ENCODE data around the gene GRIK4.

Gene GRIK4

DNA sequence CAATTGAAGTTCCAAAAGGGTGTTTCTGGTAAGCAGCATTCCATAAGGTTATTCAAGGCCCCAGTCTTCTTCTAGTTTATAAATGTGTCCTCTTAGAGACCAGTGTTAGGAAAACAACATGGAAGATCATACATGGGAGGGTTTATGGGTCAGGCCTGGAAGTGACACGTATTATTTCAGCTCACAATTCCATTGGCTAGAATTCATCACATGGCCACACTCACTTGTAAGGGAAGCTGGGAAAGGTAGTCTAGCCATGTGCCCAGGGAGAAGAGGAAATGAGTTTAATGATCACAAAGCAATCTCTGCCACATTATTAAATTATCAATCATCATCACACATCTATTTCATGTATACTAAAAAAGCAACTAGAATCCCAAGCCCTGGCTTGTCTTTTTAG lies 330.6 kb downstream of the GRIK4 start:
- Histone ChIP-seq H3K27me3 (ENCODE audit: insufficient read depth, low read length) (no peaks in the 10 kb centered on the region), H3K9ac (ENCODE audit: low read depth, low read length) (no peak overlapping the region)
- WGBS, result no CpG with 5 or more reads among the region's 1 CpG

DNA sequence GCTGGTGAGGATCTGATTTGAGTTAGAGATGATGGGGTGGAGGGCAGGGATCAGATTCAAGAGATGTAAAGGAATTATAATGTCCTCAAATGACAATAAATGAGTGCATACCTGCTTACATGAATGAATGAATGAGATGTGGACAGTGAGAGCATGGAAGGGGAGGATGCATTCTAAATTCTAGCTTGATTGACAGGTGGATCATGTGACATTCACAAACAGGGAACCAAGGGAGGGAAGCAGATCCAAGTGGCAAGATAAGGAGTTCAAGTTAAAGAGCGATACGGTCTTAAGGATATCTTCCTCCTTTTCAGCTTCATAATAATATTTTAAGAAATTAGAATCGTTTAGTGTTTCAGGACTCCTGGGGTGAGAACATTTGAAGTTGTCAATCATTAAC lies 341.9 kb downstream of the GRIK4 start:
- H3K27me3 ChIP-seq (ENCODE audit: insufficient read depth, low read length), result no peaks in the 10 kb centered on the region
- WGBS, result no CpG with 5 or more reads among the region's 3 CpGs

More for the DNA sequence above, 330.6 kb downstream of the GRIK4 start:
- H3K27ac ChIP-seq (ENCODE audit: low read depth, low read length), result no peak overlapping the region
- H3K4me3 ChIP-seq (ENCODE audit: low read length), result no peak overlapping the region
- no peaks in the 10 kb centered on the region for H3K9me3 ChIP-seq (ENCODE audit: insufficient read depth, low read depth, low read length)
- H3K4me1 ChIP-seq (ENCODE audit: insufficient read depth, low read length), result no peaks in the 10 kb centered on the region
- no peaks in the 10 kb centered on the region for H3K36me3 ChIP-seq (ENCODE audit: insufficient read depth, low read length)

DNA sequence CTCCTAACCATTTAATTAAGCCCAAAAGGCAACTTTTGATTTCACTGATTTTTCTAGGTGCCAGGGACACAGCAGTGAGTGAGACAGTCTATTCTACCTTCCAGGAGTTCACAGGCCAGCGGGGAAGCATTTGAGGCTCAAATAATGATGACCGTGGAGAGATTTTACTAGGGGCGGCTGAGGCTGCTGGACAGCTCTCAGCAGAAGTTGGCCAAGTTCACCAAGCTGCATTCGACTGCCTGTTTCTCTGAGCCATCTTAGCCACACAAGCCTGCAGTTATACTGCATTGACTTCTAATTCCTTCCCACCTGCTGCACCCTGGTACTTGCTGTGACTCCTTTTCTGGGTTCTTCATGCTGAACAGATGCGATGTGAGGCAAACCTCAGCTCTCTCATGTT lies 343.4 kb downstream of the GRIK4 start:
- H3K9me3 ChIP-seq (ENCODE audit: insufficient read depth, low read depth, low read length), result no peaks in the 10 kb centered on the region
- H3K36me3 ChIP-seq (ENCODE audit: insufficient read depth, low read length), result no peaks in the 10 kb centered on the region
- peaks cover 6% of the 10 kb centered on the region; the same call in 1 of the 2 replicates for H3K4me1 ChIP-seq (ENCODE audit: insufficient read depth, low read length)
- no peaks in the 10 kb centered on the region for H3K27me3 ChIP-seq (ENCODE audit: insufficient read depth, low read length)
- 62% methylated on average over 5 of the region's 5 CpGs for WGBS
- H3K9ac ChIP-seq (ENCODE audit: low read depth, low read length), result no peak overlapping the region
- no peak overlapping the region for H3K4me3 ChIP-seq (ENCODE audit: low read length)
- no peak overlapping the region for H3K27ac ChIP-seq (ENCODE audit: low read depth, low read length)

More for the DNA sequence above, 341.9 kb downstream of the GRIK4 start:
- no peaks in the 10 kb centered on the region for H3K36me3 ChIP-seq (ENCODE audit: insufficient read depth, low read length)
- H3K4me1 ChIP-seq (ENCODE audit: insufficient read depth, low read length), result no peaks in the 10 kb centered on the region
- no peak overlapping the region for H3K9ac ChIP-seq (ENCODE audit: low read depth, low read length)
- H3K4me3 ChIP-seq (ENCODE audit: low read length), result no peak overlapping the region
- H3K27ac ChIP-seq (ENCODE audit: low read depth, low read length), result no peak overlapping the region
- no peaks in the 10 kb centered on the region for H3K9me3 ChIP-seq (ENCODE audit: insufficient read depth, low read depth, low read length)

DNA sequence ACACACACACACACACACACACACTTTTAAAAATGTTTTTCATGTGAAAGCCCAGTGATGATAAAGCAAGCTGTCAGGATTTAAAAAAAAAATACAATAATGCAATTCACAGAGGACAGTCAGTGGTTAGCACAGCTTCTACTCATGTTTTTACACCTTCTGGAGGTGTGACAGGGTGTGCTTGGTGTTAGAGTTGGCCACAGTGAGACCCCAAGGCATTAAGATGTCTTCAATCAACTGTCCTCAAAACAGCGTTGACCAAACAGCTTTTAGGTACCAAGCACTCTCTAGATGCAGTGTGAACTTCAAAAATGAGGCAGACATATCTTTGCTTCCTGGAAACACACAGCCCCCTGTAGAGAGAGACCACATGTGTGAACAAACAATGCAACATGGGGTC lies 346.0 kb downstream of the GRIK4 start:
- Histone ChIP-seq H3K27ac (ENCODE audit: low read depth, low read length) (no peak overlapping the region), H3K36me3 (ENCODE audit: insufficient read depth, low read length) (no peaks in the 10 kb centered on the region), H3K4me3 (ENCODE audit: low read length) (no peak overlapping the region), H3K9me3 (ENCODE audit: insufficient read depth, low read depth, low read length) (no peaks in the 10 kb centered on the region), H3K27me3 (ENCODE audit: insufficient read depth, low read length) (no peaks in the 10 kb centered on the region), H3K4me1 (ENCODE audit: insufficient read depth, low read length) (peaks cover 6% of the 10 kb centered on the region; the same call in 1 of the 2 replicates), H3K9ac (ENCODE audit: low read depth, low read length) (no peak overlapping the region)
- WGBS, result 86% methylated on average over 1 of the region's 1 CpG

DNA sequence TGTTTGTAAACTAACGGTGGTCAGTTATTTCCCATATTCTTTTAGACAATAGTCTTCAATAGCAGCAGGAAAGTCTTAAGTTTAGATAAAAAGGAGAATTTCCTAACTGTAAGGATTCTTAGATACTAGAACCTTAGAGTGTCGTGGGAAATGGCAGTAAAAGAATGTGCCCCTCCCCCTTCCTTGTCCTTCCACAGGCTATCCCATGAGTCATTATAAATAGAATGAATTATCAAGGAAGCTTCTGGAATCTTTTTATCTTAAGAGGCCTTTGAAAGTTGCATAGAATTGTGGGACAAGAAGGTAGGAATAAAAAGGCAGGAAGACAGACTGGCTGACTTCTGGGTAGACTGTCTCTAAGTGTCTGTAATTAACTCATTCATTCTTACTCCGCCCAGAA lies 347.2 kb downstream of the GRIK4 start:
- Histone ChIP-seq H3K27me3 (ENCODE audit: insufficient read depth, low read length) (no peaks in the 10 kb centered on the region), H3K9me3 (ENCODE audit: insufficient read depth, low read depth, low read length) (no peaks in the 10 kb centered on the region), H3K4me3 (ENCODE audit: low read length) (no peak overlapping the region), H3K27ac (ENCODE audit: low read depth, low read length) (no peak overlapping the region), H3K4me1 (ENCODE audit: insufficient read depth, low read length) (peaks cover 6% of the 10 kb centered on the region; the same call in 1 of the 2 replicates), H3K36me3 (ENCODE audit: insufficient read depth, low read length) (no peaks in the 10 kb centered on the region), H3K9ac (ENCODE audit: low read depth, low read length) (no peak overlapping the region)
- 80% methylated on average over 2 of the region's 3 CpGs for WGBS

DNA sequence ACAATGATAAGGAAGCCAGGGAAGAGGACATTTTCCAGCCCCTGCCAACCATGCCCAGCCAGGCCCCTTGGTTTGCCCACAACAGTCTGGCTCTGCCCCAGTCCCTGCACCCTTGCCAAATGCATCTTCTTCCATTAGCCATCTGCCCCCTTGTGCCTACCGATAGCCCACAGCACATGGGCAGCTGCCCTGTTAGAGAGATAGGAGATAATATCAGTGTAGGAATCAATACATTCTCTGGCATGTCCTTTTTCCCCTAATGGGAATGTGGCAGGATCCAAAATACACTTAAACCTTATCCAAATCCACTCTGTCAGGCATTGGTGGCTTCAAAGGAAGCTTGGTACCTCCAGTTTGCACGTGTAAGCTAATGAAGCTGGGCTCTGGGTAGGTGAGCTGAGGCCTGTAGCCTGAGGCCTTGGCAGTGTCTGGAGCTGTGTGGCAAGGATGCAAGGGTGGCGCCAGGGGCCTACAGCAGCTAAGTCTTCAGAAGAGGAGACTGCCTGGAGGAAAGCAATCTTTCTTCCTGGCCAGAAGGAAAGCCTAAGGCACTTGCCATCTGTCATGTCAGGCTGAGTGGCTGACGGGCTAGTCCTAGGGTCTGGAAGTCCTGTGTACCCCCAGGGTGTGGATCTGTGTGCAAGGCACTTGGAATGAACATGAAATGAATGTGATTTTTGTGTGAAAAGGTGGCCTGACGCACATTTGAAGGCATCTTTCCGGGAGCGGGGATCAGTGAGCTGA lies 348.2 kb downstream of the GRIK4 start:
- Histone ChIP-seq H3K9ac (ENCODE audit: low read depth, low read length) (no peak overlapping the region), H3K36me3 (ENCODE audit: insufficient read depth, low read length) (no peaks in the 10 kb centered on the region), H3K4me3 (ENCODE audit: low read length) (no peak overlapping the region), H3K27ac (ENCODE audit: low read depth, low read length) (no peak overlapping the region), H3K4me1 (ENCODE audit: insufficient read depth, low read length) (peaks cover 6% of the 10 kb centered on the region; the same call in 1 of the 2 replicates), H3K27me3 (ENCODE audit: insufficient read depth, low read length) (no peaks in the 10 kb centered on the region), H3K9me3 (ENCODE audit: insufficient read depth, low read depth, low read length) (no peaks in the 10 kb centered on the region)
- 94% methylated on average over 7 of the region's 7 CpGs for WGBS

DNA sequence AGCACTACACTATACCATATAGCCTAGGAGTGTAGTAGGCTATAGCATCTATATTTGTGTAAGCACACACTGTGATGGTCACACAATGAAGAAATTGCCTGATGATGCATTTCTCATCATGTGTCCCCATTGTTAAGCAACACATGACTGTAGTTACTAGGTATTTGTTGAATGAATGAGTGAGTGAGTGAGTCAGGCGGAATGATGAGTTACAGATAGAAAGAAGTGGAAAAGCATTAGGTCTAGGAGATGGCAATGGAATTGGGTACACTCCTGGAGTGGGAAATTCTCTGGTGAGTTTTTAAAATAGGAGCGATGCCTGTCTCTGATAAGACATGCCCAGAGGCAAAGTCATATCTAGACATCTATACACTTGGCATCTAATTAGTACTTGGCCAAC lies 351.8 kb downstream of the GRIK4 start:
- WGBS, result 95% methylated on average over 2 of the region's 2 CpGs
- H3K27me3 ChIP-seq (ENCODE audit: insufficient read depth, low read length), result no peaks in the 10 kb centered on the region
- H3K9ac ChIP-seq (ENCODE audit: low read depth, low read length), result no peak overlapping the region
- H3K27ac ChIP-seq (ENCODE audit: low read depth, low read length), result no peak overlapping the region
- H3K4me1 ChIP-seq (ENCODE audit: insufficient read depth, low read length), result peaks cover 17% of the 10 kb centered on the region
- H3K4me3 ChIP-seq (ENCODE audit: low read length), result no peak overlapping the region
- no peaks in the 10 kb centered on the region for H3K36me3 ChIP-seq (ENCODE audit: insufficient read depth, low read length)
- H3K9me3 ChIP-seq (ENCODE audit: insufficient read depth, low read depth, low read length), result no peaks in the 10 kb centered on the region

DNA sequence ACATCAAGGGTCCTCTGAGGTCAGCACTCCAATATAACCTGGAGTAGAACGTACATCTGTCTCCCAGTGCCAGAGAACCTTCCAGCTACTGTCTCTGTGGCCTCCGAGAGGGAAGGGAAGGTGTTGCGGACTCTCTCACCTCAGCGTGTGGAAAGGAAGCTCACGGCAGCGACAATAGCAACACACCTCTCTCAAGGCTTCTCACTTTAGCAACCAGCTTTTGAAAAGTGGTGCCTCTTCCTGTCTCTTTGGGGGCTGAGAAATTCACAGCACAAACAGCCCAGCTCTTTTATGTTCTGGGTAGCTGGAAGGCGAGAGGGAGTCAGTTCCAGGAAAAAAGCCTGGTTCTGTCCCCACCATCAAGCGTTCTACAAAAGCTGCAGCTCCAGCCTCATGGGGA lies 355.5 kb downstream of the GRIK4 start:
- 90% methylated on average over 8 of the region's 8 CpGs for WGBS

DNA sequence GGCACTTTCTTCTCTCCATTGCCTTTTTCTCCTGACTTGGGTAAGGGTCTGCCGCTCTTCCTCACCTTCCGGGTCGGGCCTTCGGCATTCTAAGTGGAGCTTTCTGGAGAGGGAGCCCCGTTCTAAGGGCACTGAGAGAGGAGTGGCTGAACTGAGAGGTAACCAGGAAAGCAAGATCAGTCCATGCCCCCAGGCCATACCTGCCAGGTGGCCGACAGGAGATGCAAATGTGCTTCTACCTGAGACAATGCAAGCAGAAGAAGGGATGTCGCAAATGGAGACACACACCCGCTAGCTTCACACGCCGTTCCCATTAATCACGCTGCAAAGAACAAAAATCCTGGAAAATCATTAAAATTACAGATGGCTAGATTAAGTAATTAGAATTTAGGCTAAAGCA lies 356.0 kb downstream of the GRIK4 start:
- no peak overlapping the region for H3K4me3 ChIP-seq (ENCODE audit: low read length)
- H3K9me3 ChIP-seq (ENCODE audit: insufficient read depth, low read depth, low read length), result no peaks in the 10 kb centered on the region
- H3K27ac ChIP-seq (ENCODE audit: low read depth, low read length), result no peak overlapping the region
- no peak overlapping the region for H3K9ac ChIP-seq (ENCODE audit: low read depth, low read length)
- H3K27me3 ChIP-seq (ENCODE audit: insufficient read depth, low read length), result no peaks in the 10 kb centered on the region
- H3K36me3 ChIP-seq (ENCODE audit: insufficient read depth, low read length), result no peaks in the 10 kb centered on the region
- H3K4me1 ChIP-seq (ENCODE audit: insufficient read depth, low read length), result peaks cover 11% of the 10 kb centered on the region
- WGBS, result 82% methylated on average over 11 of the region's 11 CpGs

More for the DNA sequence above, 355.5 kb downstream of the GRIK4 start:
- Histone ChIP-seq H3K9me3 (ENCODE audit: insufficient read depth, low read depth, low read length) (no peaks in the 10 kb centered on the region), H3K36me3 (ENCODE audit: insufficient read depth, low read length) (no peaks in the 10 kb centered on the region), H3K27ac (ENCODE audit: low read depth, low read length) (no peak overlapping the region), H3K4me1 (ENCODE audit: insufficient read depth, low read length) (peaks cover 11% of the 10 kb centered on the region), H3K9ac (ENCODE audit: low read depth, low read length) (no peak overlapping the region), H3K27me3 (ENCODE audit: insufficient read depth, low read length) (no peaks in the 10 kb centered on the region), H3K4me3 (ENCODE audit: low read length) (no peak overlapping the region)

DNA sequence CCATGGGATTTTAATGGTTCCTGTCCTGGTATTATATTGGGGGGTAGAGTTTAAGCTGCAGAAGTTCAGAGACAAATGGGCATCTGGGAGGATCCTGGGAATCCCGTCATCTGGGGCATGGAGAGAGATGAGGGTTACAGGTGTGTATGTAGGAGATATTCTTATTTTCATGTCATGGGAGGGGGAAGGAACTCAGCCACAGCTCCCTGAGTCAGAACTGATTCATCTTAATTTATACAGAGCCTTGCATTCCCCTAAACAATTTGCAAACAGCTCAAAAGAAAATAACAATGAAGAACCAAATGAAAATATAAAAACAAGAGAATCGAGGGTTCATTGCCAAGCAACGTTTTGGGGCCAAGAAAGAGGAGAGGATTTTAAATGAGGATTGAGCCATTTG lies 356.4 kb downstream of the GRIK4 start:
- H3K9me3 ChIP-seq (ENCODE audit: insufficient read depth, low read depth, low read length), result no peaks in the 10 kb centered on the region
- no peaks in the 10 kb centered on the region for H3K27me3 ChIP-seq (ENCODE audit: insufficient read depth, low read length)
- no peak overlapping the region for H3K4me3 ChIP-seq (ENCODE audit: low read length)
- H3K27ac ChIP-seq (ENCODE audit: low read depth, low read length), result no peak overlapping the region
- H3K4me1 ChIP-seq (ENCODE audit: insufficient read depth, low read length), result peaks cover 11% of the 10 kb centered on the region
- WGBS, result 88% methylated on average over 3 of the region's 3 CpGs
- no peak overlapping the region for H3K9ac ChIP-seq (ENCODE audit: low read depth, low read length)
- H3K36me3 ChIP-seq (ENCODE audit: insufficient read depth, low read length), result no peaks in the 10 kb centered on the region

DNA sequence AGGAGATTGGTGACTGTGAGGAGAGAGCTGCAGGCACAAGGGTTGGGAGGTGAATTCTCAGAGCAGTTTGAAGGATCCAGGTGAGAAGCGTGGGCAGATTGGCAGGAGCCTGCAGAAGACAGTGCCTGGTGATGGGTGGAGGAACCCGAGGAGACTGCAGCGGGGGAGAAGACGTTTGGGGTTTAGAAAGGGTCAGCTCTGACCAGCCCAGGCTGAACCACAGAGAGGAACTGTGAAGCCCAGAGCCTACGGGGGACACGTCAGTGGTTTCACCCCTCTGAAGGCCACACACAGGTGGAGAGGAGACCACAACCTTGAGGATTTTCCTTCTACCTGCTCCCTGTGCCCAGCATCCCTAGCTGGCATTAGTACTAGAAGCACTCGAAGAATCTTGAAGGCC lies 357.5 kb downstream of the GRIK4 start:
- Histone ChIP-seq H3K27ac (ENCODE audit: low read depth, low read length) (no peak overlapping the region), H3K36me3 (ENCODE audit: insufficient read depth, low read length) (no peaks in the 10 kb centered on the region), H3K9me3 (ENCODE audit: insufficient read depth, low read depth, low read length) (no peaks in the 10 kb centered on the region), H3K27me3 (ENCODE audit: insufficient read depth, low read length) (no peaks in the 10 kb centered on the region), H3K4me3 (ENCODE audit: low read length) (no peak overlapping the region), H3K9ac (ENCODE audit: low read depth, low read length) (no peak overlapping the region), H3K4me1 (ENCODE audit: insufficient read depth, low read length) (peaks cover 11% of the 10 kb centered on the region)
- 94% methylated on average over 7 of the region's 7 CpGs for WGBS

Measured in HUES64 (cell line).